GM12873 (cell line): ENCODE results near the gene PGPEP1.

Experiments
- TF ChIP-seq, protein P1 (sequence below): IDR thresholded peaks from 2 replicates; pipeline ENCODE4 v1.5.1; 2012; ENCODE audit warnings: low read depth, mild to moderate bottlenecking, moderate library complexity, low read length, control low read depth; ENCODE audit not compliant: insufficient read depth; ENCODE audit errors: missing control alignments

The PGPEP1 gene

DNA sequence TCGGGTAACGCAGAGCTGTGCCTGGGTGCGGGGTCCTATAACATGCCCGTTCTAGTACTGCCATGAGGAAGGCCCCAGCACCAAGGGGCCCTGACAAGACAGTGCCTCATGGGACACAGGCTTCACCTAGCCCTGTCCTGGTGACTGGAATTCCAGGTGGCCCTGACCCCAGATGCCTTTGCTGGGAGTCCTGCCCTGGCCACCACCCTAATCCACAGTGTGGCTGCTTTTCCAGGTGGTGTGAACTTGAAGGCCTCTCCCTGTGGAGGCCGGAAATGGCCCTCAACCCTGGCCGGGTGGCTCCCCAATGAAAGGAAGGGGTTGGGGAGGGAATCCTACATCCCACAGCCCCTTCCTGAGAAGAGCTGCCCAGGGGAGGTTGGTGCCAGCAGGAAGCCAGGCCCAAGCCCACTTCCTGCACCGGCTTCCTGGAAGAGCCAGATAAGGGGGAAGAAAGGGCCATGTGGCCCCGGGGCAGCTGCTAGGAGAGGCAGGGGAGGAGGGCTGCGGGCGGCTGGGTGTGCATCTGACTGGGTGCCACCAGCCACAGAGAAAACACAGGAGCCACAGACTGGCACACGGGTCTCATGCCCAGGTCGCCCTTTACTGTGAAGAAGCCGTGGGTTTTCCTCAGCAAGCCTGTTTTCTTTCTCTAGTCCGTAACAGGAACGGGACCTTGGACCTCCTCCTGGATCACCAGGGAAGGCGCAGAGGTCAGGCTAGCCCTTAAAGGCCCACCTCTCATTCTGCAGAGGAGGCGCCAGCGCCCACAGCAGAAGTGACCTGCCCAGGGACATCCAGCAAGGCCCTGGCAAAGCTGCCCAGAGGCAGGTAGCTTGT, 22.2 kb upstream of the PGPEP1 start:
- TF ChIP-seq, protein P1, sequence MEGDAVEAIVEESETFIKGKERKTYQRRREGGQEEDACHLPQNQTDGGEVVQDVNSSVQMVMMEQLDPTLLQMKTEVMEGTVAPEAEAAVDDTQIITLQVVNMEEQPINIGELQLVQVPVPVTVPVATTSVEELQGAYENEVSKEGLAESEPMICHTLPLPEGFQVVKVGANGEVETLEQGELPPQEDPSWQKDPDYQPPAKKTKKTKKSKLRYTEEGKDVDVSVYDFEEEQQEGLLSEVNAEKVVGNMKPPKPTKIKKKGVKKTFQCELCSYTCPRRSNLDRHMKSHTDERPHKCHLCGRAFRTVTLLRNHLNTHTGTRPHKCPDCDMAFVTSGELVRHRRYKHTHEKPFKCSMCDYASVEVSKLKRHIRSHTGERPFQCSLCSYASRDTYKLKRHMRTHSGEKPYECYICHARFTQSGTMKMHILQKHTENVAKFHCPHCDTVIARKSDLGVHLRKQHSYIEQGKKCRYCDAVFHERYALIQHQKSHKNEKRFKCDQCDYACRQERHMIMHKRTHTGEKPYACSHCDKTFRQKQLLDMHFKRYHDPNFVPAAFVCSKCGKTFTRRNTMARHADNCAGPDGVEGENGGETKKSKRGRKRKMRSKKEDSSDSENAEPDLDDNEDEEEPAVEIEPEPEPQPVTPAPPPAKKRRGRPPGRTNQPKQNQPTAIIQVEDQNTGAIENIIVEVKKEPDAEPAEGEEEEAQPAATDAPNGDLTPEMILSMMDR, result no peak

DNA sequence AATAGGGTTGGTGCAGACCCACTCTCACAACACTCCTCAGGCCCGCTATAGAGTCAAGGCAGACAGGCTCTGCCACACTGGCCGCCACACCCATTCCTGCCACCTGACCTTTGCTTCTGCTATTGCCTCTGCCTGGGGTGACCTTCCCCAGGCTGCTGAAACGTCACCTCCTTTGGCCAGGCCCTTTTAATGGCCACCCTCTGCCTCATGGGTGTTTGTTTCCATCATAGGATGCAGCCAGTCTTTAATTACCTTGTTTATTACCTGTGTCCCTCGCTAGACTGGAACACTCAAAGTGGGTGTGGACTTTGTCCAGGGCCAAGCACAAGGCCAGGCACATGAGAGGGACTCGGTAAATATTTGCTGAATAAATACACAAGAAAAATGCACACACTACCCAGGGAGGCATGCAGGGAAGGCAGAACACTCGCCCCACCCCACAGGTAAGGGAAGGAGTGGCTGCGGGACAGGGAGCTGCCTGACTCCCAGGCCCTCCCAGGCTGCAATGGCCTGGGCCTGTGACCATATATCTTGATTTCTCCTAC, 20.7 kb upstream of the PGPEP1 start:
- TF ChIP-seq, protein P1, result no peak

DNA sequence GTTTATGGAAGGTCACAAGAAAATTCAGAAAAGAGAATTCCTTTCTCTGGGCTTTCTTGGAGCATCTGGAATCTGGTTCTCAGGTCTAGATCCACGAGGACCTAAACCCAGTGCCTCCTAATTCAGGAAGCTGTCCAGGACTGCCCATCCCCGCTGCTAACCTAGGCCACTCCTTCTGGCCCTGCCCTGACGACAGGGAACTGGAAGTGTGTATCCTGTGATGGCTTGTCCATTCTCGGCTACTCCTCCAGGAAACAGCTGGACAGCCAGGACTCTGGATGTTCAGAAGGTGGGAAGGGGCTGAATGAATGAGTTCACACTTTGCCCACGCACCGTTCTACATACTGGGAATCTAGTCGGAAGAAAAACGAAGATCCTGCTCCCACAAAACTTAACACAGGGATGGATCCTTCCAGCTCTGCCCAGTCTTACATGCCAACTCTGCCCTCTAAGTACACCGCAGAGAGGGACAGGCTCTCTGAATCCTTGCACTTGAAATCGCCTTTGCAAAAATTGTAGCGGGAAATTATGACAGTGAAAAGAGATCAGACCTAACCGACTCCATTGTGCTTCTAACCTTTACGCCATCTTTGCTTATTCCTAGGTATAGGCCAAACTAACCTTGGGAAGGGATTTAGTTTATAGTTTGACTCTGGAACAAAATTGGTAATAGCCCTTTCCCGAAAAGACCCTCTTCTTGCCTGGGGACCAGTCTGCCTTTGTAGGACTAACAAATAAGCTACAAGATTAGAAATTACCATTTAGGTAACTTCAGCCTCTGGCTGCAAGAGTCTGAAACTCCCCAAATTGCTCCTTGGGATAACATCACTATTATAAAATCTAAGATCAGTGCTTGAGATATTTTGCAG, 19.3 kb upstream of the PGPEP1 start:
- TF ChIP-seq, protein P1, result no peak

DNA sequence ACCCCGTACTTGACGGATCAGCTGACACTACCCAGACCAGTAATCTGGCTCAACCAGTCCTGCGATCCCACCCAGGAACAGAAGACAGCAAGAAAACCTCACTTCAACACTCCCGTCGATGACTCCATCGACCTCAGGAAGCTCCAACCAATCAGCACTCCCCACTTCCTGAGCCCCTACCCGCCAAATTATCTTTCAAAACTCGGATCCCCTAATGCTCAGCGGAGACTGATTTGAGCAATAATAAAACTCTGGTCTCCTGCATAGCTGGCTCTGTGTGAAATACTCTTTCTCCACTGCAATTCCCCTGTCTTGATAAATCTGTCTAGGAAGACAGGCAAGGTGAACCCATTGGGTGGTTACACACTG, 18.7 kb upstream of the PGPEP1 start:
- TF ChIP-seq, protein P1, result no peak

DNA sequence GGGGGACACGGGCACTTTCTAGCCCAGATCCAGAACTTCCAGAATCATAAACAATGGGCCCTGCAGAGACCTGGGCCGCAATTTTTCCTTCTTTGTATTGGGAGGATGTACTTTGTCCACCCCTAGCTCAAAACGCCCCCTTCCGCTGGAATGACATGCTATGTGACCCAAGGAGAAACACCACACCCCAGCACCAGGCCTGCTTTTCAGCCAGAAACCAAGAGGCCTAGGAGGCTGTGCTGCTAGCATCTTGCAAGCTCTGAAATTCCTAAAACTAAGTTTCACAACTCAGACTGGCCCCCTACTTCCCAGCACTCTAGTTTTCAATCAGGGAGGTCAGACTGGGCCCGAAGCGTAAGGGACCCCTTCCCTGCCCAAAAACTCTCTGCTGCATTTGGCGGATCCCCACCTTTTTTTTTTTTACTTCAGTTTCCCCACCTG, 18.1 kb upstream of the PGPEP1 start:
- TF ChIP-seq, protein P1, result peak; percentile 41

DNA sequence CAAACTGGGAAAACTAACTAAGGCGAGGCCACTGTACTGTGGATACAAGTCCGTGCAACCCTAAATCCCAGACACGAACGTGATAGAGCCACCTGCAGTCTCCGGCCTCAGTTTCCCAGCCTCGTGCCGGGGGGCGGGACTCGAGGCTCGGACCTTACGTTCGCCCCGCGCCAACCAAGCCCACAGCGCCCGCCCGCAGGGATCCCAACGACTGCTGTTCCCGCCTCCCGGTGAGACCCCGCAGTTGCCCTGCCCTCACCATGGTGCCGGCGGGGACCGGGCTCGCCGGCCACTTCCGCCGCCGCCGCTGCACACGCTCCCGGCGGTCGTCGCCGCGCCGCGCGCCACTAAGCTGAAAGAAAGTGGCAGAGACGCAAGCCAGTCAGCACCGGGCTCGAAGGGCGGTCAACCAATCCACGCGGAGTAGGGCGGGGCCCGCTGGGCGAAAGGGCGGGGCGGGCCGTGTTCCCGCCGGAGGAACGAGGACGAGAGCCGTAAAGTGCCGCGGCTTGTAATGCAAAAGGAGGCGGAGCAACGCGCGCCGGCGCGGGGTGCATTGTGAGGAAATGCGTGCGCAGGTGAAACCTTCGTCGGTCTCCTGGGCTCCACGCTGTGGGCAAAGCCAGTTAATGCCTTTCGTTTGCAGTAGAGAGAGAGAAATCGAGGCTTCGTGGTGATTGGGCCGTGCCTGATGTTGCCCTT, 17.5 kb upstream of the PGPEP1 start, which contains the start of gene LSM4:
LSM4 (minus strand) TSS at position 318 of the 702 bp plus-strand sequence; CDS start at position 262, 56 bp downstream.
- TF ChIP-seq, protein P1, result peak; percentile 67
